RPMI8226 (cell line): ENCODE results near the gene TSLP.

Experiments used
- DNase-seq: peaks from one replicate; pipeline ENCODE4 v3.0.0-alpha.2; 2015

TSLP gene

DNA sequence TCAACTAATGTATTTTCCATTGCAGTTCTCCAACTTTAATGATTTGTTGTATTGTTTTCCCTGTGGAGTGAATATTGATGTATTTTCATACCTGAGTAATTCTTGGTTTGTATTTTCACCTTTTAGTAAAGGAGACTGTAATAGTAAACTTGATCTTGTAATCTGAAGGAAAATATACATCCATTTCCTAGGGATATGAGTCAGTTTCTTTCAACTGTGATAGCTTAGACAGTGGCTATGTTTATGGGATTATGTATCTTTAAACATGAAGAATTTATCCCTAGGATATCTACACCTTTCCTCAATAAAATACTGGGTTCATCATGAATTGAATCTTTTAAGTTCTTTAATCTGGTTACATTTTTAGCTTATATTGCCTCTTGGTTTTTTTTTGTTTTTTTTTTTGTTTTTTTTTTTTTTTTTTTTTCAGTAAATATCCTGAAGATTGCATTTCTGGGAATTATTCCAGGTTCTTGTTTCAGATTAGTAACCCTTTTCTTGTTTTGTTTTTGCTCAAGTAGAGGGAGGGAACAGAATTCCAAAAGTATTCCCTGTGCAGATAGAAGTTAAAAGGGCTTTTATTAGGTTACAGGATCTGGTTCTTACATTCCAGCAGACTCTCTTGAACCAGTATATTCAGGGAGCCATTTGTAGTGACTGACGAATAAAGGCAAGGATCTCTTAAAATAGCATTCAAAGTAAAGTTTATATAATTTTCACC is 27.7 kb downstream of the TSLP start:
- DNase-seq, result no peak

- DNase-seq, result no peak
Measured at GRCh38 chr5:111106320-111106948, 34.9 kb downstream of the TSLP start.

GRCh38 chr5:111107371-111107770 is 35.9 kb downstream of the TSLP start:
- DNase-seq, result no peak

DNA sequence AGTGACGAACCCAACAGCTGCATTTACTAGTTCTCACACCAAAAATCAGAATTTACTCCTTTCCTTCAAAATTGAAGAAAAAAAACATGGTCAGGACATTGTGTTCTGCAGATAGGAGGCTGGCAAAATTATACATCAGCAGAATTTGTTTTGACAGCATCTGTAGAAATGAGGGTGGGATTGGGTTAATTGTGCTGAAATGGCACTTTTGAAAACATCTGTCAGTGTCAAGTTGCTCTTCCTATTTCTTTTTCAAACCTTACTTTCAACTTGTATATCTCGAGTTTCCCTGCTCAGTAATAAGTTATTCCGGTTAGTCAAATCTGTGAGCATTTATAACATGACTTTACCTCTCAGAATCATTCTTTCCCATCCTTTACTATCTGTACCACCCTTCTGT is 40.4 kb downstream of the TSLP start:
- DNase-seq, result no peak

GRCh38 chr5:111113678-111114077 is 42.2 kb downstream of the TSLP start:
- DNase-seq, result no peak

DNA sequence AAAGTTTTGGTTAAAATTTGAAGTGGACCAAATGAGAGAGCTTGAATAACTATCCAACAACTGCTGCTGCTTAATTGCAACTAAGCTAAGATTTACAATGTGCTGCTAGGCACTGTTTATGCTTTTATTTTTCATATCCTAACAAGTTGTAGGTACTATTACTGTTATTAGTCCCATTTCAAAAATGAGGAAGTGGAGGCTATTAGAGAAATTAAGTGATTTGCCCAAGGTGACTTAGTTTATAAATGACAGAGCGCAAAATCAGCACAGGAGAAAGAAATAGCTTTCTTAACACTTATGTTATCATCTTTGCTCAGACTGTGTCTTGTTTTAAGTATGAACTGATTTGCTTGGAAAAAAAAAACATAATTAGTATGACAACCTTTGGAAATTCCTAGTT is 43.7 kb downstream of the TSLP start:
- DNase-seq, result no peak

DNA sequence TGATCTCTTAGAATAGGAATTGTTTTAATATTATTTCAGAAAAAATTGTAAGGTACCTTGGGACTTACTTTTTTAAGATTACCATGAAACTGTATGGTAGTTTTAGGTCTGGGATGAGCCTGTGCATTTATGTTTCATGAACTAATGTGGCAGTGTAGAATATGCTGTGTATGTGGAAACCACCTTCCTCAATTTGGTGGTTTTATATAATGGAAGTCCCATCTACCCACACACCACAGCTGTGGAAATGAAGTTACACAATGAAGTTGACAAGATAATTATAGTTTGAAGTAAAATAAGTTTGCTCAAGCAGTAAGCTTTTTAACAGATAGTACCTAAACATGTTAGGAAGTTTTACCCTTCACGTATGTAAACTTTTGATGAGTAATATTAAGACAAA is 45.0 kb downstream of the TSLP start:
- no peak for DNase-seq

DNA sequence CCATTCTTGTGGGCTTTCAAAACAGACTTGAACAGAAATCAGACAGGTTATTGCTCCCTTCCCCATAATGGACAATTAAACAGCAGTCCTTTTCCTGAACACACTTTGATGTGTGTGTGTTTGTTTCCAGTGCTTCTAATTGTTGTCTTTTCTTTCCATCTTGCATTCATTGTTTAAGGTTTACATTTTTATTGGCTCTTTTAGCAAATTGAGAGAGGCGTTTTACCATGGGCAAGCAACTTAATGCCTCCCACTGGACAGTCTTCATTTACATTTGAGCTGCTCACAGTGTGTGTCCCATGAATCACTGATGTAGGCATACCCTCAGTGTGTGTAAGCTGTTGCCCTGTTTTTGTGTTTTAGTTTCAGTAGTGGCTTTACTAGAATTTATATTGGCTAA is 45.6 kb downstream of the TSLP start:
- no peak for DNase-seq

DNA sequence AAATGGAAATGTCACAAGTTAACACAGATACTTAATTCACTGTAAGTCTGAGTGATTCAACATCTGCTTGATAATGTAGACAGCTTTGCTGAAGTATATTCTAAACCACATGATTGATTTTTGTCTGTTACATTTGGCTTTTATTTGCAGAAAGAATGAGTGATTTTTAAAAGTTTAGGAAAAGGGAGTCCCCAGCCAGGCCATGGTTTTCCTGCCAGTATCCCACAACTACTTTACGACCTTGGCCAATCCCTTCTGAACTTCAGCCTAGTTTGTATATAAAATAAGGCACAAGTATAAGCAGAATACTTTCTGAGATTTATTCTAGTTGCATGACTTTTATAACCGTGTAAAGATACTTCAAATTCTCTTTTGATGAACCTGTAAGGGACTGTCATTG is 47.7 kb downstream of the TSLP start:
- DNase-seq, result no peak

DNA sequence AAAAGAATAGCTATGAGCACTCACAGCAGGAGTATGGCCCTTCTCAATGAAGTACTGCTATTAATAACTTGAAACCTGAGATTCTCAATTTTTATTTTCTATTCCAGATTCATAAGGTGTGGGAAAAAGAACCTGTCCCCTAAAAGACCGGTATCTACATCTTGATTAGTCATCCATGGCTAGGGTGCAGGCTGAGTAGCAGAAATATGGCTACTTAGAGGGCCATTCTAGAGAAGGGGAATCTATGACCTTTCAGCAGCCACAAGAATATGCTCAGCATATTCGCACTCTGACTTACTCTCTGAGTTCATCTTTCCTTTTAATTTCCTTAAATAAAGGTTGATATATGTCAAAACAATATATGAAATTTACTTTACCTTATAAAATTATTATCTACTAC is 48.3 kb downstream of the TSLP start:
- DNase-seq, result no peak

DNA sequence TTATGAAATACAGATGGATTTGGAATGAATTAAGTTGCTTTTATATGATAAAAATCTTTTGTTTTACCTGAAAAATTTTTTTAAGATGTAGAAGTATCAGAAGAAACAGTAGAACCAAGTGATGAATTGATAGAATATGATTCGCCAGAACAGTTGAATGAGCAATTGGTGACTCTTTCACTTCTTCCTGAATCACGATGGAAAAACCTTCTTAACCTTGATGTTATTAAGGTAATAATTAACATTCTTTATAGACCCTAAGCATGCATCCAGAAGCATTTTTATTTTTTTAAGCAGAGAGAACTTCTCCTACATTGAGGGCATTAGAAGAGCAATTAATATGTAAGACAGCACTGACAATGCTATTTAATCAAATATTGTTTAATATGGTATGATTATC is 49.4 kb downstream of the TSLP start:
- DNase-seq, result no peak

DNA sequence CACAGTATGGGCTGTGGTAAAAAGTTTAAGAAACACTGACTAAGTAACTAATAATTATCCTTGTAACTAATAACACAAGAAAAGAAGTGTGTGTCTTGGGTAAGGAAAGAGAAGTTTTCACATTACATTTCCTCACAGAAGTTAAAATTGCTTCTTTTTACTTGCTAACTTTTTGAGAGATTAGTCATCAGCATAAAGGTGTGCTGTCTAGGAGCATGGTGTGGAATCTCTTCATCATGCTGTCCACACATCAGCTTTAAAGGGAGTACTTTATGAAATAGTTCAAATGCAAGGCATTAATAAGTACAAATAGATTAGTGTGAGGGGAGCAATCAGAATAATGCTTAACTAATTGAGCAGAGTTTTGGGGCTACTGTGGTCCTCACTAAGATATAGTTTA is 50.4 kb downstream of the TSLP start:
- DNase-seq, result no peak

GRCh38 chr5:111122398-111122797 is 50.9 kb downstream of the TSLP start:
- DNase-seq, result no peak

- no peak for DNase-seq
Measured at GRCh38 chr5:111124793-111125192, 53.3 kb downstream of the TSLP start.

DNA sequence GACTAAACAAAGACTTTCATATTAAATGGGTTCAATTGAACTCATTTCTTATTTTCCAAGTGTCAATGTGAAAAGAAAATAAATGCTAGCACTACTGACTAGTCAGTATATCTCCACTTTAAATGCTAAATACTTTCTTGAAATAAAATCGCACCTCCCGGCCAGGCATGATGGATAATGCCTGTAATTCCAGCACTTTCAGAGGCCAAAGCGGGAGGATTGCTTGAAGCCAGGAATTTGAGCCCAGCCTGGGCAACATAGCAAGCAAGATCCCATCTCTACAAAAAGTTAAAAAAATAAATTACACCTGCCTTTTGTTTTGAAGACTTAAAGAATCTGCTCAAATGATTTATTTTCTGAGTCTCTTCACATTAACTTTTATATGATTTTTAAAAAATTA is 55.4 kb downstream of the TSLP start:
- DNase-seq, result no peak
